Upper lobe of left lung (tissue), 6 donors: ENCODE measurements around the gene NCAM2. TPM values are rescaled to one million over a fixed set of nuclear protein-coding genes. Genes with fewer than 3 reads are reported as not detected.

Experiments
- ATAC-seq, 2 donors: fragments of 200-7000 bp; cut with Tn5 transposase; one replicate each; pipeline ENCODE4 v1.9.1; 2022; ENCODE audit warnings: mild to moderate bottlenecking in 2 of 2, moderate library complexity in 2 of 2; ENCODE audit not compliant: low FRiP score in 2 of 2
- DNase-seq, 2 donors: peaks; one replicate each; pipeline ENCODE4 v3.0.0-alpha.2; 2019 to 2020
- H3K27ac ChIP-seq, 4 donors: fragments of 200-600 bp; sonication (generic); one replicate each; pipeline ENCODE4 v1.5.1; 2016 to 2019
- H3K27me3 ChIP-seq, 4 donors: fragments of 200-600 bp; sonication (generic); one replicate each; pipeline ENCODE4 v1.5.1; 2017 to 2019
- H3K36me3 ChIP-seq, 4 donors: fragments of 200-600 bp; sonication (generic); one replicate each; pipeline ENCODE4 v1.5.1; 2016 to 2019
- H3K4me1 ChIP-seq, 4 donors: fragments of 200-600 bp; sonication (generic); one replicate each; pipeline ENCODE4 v1.5.1; 2018 to 2019
- H3K4me3 ChIP-seq, 4 donors: fragments of 200-600 bp; sonication (generic); one replicate each; pipeline ENCODE4 v1.5.1; 2017 to 2019; ENCODE audit warnings: mild to moderate bottlenecking in 2 of 4, moderate library complexity in 1 of 4
- H3K9me3 ChIP-seq, 4 donors: fragments of 200-600 bp; sonication (generic); one replicate each; pipeline ENCODE4 v1.5.1; 2018 to 2019
- CTCF ChIP-seq, 6 experiments: fragments of 450-650 bp in 4 of 6; fragments of 200-600 bp in 2 of 6; sonication (generic) in 2 of 6; IDR thresholded peaks; one replicate each; pipeline ENCODE4 v1.5.1; 2016 to 2019; ENCODE audit warnings: antibody characterized with exemption in 6 of 6
- EP300 ChIP-seq, 4 donors: sonication (generic); formaldehyde crosslinking; IDR thresholded peaks; one replicate each; pipeline ENCODE4 v1.5.1; 2017; ENCODE audit warnings: antibody characterized with exemption in 4 of 4, control low read depth in 2 of 4
- POLR2A ChIP-seq, 4 donors: fragments of 450-650 bp; IDR thresholded peaks; one replicate each; pipeline ENCODE4 v1.5.1; 2016 to 2017; ENCODE audit warnings: antibody characterized with exemption in 4 of 4, mild to moderate bottlenecking in 2 of 4
- POLR2AphosphoS5 ChIP-seq, 2 donors: sonication (generic); formaldehyde crosslinking; IDR thresholded peaks; one replicate each; pipeline ENCODE4 v1.5.1; 2017; ENCODE audit warnings: antibody characterized with exemption in 2 of 2
- WGBS, 2 donors: methylation state at CpG; one replicate each; pipeline ENCODE4 v1.1.5; 2017 to 2018; 5-methylcytosine and 5-hydroxymethylcytosine counted together
- total RNA-seq, 6 donors: library from RNA; depleted of rRNA in 4 of 6; stranded (reverse); fragments of >200 nt in 4 of 6; gene quantifications; one replicate each; pipeline versions ENCODE4 v1.1.0 to v1.2.1, GENCODE V29; 2016 to 2021
- donor health status: DM: no; HTN: no; CAD: no; lungs with moderate emphysema.
- donor health status: DM: no; HTN: yes; CAD: no; lungs with severe emphysema.

Gene NCAM2
- total RNA-seq, 6 donors from 2014 or later: 2.0 to 8.6 (median 2.9) TPM

GRCh38 chr21:20971296-20971921 is 26.8 kb upstream of the NCAM2 start:
- Histone ChIP-seq H3K27me3 (no peaks in the 10 kb centered on the region), H3K4me3 (no peak overlapping the region), H3K27ac (no peak overlapping the region), H3K4me1 (no peaks in the 10 kb centered on the region), H3K9me3 (no peaks in the 10 kb centered on the region), H3K36me3 (no peaks in the 10 kb centered on the region)
- 1 to 3% methylated on average over 2 of the region's 2 CpGs for WGBS, 2 donors
- no peak for TF ChIP-seq EP300 (IDR thresholded peaks at IDR 0.05)
- TF ChIP-seq POLR2A (IDR thresholded peaks at IDR 0.05): no peak
- TF ChIP-seq POLR2AphosphoS5 (IDR thresholded peaks at IDR 0.05): no peak
- peak in 3 of 6 experiments; percentile 11 to 21 (median 19) for TF ChIP-seq CTCF (IDR thresholded peaks at IDR 0.05)
- ATAC-seq: peak in 1 of 2 donors; percentile 52
- DNase-seq: peak in 1 of 2 donors; percentile 40

GRCh38 chr21:20994790-20995189 is 3.4 kb upstream of the NCAM2 start:
- WGBS, 2 donors: 88 to 93% methylated on average over 7 of the region's 7 CpGs
- H3K9me3 ChIP-seq: no peaks in the 10 kb centered on the region

DNA sequence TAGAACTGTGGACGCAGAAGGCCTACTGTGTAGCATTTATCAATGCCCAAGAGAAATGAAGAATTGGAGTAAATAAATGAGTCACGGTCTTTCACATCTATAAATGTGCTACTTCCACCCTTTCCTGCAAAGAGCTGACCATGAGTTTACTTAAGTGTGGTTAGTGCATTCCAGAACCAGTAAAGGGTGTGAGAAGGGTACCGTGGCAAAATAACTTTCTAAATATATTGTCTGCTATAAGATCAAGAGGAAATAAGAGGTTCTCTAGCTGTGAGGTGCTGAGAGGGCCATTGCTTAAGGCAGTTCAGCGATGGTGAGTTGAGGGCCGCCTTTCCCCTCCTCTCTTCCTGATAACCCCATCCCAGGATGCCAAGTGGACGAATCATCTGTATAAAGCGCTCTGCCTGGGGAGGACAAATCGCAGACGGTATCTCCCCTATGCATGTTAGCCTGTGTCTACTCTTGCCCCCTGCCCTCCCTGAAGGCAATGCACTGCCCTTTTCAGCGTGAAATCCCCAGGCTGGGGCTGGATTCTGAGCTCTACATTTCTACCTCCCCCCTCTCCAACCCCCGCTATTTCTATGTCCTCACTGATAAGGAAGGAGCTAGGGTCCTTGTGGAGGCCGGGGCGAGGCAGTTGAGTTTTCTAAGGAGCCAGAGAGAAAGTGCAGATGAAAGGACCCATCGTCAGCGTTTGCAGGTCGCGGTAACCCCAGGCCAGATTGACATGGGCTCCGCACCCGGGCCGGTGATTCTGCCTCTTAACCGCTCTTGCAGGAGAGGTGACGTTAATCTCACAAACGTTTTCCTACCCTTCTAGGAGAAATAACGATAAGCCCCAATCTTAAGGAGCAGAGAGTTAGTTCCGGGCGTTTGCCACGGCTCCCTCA is 1.5 kb upstream of the NCAM2 start:
- H3K4me3 ChIP-seq: peak overlapping the region in 3 of 4 donors; percentile 45 to 57 (median 56)
- peaks cover 11 to 25% (median 14%) of the 10 kb centered on the region in 4 donors for H3K4me1 ChIP-seq
- ATAC-seq: peak in 1 of 2 donors; percentile 27

More at GRCh38 chr21:20994790-20995189, 3.4 kb upstream of the NCAM2 start:
- Histone ChIP-seq H3K27ac (no peak overlapping the region), H3K4me3 (no peak overlapping the region), H3K27me3 (peaks cover 0 to 5% (median 5%) of the 10 kb centered on the region in 4 donors), H3K36me3 (no peaks in the 10 kb centered on the region), H3K4me1 (peaks cover 11 to 25% (median 14%) of the 10 kb centered on the region in 4 donors)
- DNase-seq: no peak
- no peak for ATAC-seq
- TF ChIP-seq EP300 (IDR thresholded peaks at IDR 0.05) (no peak), POLR2A (IDR thresholded peaks at IDR 0.05) (no peak), CTCF (IDR thresholded peaks at IDR 0.05) (no peak), POLR2AphosphoS5 (IDR thresholded peaks at IDR 0.05) (no peak)

GRCh38 chr21:20997311-20997635 is 936 bp upstream of the NCAM2 start:
- 0% methylated on average over 1 to 20 of the region's 20 CpGs for WGBS, 2 donors

More for the DNA sequence above, 1.5 kb upstream of the NCAM2 start:
- H3K27me3 ChIP-seq: peaks cover 0 to 5% (median 5%) of the 10 kb centered on the region in 4 donors
- no peaks in the 10 kb centered on the region for H3K36me3 ChIP-seq
- no peak overlapping the region for H3K27ac ChIP-seq
- TF ChIP-seq POLR2AphosphoS5 (IDR thresholded peaks at IDR 0.05): no peak
- DNase-seq: peak in 1 of 2 donors; percentile 13
- WGBS, 2 donors: 33 to 38% methylated on average over 23 to 27 of the region's 27 CpGs
- no peaks in the 10 kb centered on the region for H3K9me3 ChIP-seq

More at GRCh38 chr21:20997311-20997635, 936 bp upstream of the NCAM2 start:
- DNase-seq (peak in 1 of 2 donors; percentile 47), ATAC-seq (peak; percentile 31 to 38)
- Histone ChIP-seq H3K36me3 (no peaks in the 10 kb centered on the region), H3K27me3 (peaks cover 0 to 5% (median 5%) of the 10 kb centered on the region in 4 donors), H3K9me3 (no peaks in the 10 kb centered on the region), H3K4me3 (peak overlapping the region; percentile 28 to 57 (median 50)), H3K4me1 (peaks cover 11 to 25% (median 14%) of the 10 kb centered on the region in 4 donors), H3K27ac (no peak overlapping the region)
- no peak for TF ChIP-seq EP300 (IDR thresholded peaks at IDR 0.05)
- TF ChIP-seq CTCF (IDR thresholded peaks at IDR 0.05): no peak
- no peak for TF ChIP-seq POLR2AphosphoS5 (IDR thresholded peaks at IDR 0.05)
